Measurements from ENCODE around the gene FOXE3. TPM values are rescaled to one million over a fixed set of nuclear protein-coding genes. Genes with fewer than 3 reads are reported as not detected.

Gene FOXE3
- total RNA-seq, 4 donors from 2014 or later: not detected

GRCh38 chr1:47460456-47460855 lies 44.4 kb downstream of the FOXE3 start:
- ATAC-seq (ENCODE audit: low FRiP score): no peak
- TF ChIP-seq, protein P1, sequence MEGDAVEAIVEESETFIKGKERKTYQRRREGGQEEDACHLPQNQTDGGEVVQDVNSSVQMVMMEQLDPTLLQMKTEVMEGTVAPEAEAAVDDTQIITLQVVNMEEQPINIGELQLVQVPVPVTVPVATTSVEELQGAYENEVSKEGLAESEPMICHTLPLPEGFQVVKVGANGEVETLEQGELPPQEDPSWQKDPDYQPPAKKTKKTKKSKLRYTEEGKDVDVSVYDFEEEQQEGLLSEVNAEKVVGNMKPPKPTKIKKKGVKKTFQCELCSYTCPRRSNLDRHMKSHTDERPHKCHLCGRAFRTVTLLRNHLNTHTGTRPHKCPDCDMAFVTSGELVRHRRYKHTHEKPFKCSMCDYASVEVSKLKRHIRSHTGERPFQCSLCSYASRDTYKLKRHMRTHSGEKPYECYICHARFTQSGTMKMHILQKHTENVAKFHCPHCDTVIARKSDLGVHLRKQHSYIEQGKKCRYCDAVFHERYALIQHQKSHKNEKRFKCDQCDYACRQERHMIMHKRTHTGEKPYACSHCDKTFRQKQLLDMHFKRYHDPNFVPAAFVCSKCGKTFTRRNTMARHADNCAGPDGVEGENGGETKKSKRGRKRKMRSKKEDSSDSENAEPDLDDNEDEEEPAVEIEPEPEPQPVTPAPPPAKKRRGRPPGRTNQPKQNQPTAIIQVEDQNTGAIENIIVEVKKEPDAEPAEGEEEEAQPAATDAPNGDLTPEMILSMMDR (IDR thresholded peaks at IDR 0.05): no peak
- DNase-seq (ENCODE audit: low spot score): no peak

GRCh38 chr1:47465605-47466004 lies 49.5 kb downstream of the FOXE3 start:
- DNase-seq (ENCODE audit: low spot score) (no peak), ATAC-seq (ENCODE audit: low FRiP score) (no peak)
- TF ChIP-seq, protein P1 (IDR thresholded peaks at IDR 0.05): no peak

Other genes starting within 250 kb of the FOXE3 start
- gene PDZK1IP1, start 226.2 kb upstream of the FOXE3 start, total RNA-seq: 100 to 1,000 TPM in 1 of 4 donors, 10 to 100 TPM in 2, 1 to 10 TPM in 1; 2.8 to 131 (median 25.3) TPM
- gene TAL1, start 184.1 kb upstream of the FOXE3 start, total RNA-seq: 10 to 100 TPM in 1 of 4 donors, 1 to 10 TPM in 3; 2.4 to 21.1 (median 5.1) TPM
- 1 to 10 TPM; 1.0 to 2.2 (median 1.3) TPM for gene STIL, start 102.1 kb upstream of the FOXE3 start, total RNA-seq
- gene CMPK1, start 82.5 kb upstream of the FOXE3 start, total RNA-seq: 100 to 1,000 TPM in 3 of 4 donors, 10 to 100 TPM in 1; 96.9 to 120 (median 112) TPM
- under 1 TPM in 2 of 4 donors, not detected in 2; 0.12 to 0.16 TPM for gene FOXD2, start 21.8 kb downstream of the FOXE3 start, total RNA-seq